CD4-positive, alpha-beta T cell treated with Interleukin-6 at 100 ng/mL for 8 hours (primary cell): ENCODE data around the gene ATP12A.

ENCODE experiments used
- DNase-seq: peaks from one replicate; pipeline ENCODE4 v3.0.0-alpha.2; 2020; ENCODE audit warnings: mixed read lengths, low spot score

ATP12A gene

GRCh38 chr13:24734950-24735349, 54.7 kb downstream of the ATP12A start:
- no peak for DNase-seq

GRCh38 chr13:24737042-24737441, 56.8 kb downstream of the ATP12A start:
- no peak for DNase-seq

GRCh38 chr13:24738366-24738847, 58.2 kb downstream of the ATP12A start:
- DNase-seq, result no peak

- DNase-seq, result no peak
Observed at GRCh38 chr13:24740014-24740890, 60.0 kb downstream of the ATP12A start.

- no peak for DNase-seq
Observed at GRCh38 chr13:24741016-24741662, 60.9 kb downstream of the ATP12A start.

GRCh38 chr13:24741791-24742190, 61.6 kb downstream of the ATP12A start:
- DNase-seq, result no peak

GRCh38 chr13:24742294-24742693, 62.1 kb downstream of the ATP12A start:
- no peak for DNase-seq

GRCh38 chr13:24742977-24743376, 62.8 kb downstream of the ATP12A start:
- DNase-seq, result no peak

- DNase-seq, result no peak
Observed at GRCh38 chr13:24744247-24744646, 64.0 kb downstream of the ATP12A start.

GRCh38 chr13:24745516-24745860, 65.3 kb downstream of the ATP12A start:
- no peak for DNase-seq

GRCh38 chr13:24745861-24746617, 65.8 kb downstream of the ATP12A start:
- DNase-seq, result no peak

GRCh38 chr13:24746618-24747247, 66.5 kb downstream of the ATP12A start:
- no peak for DNase-seq

- no peak for DNase-seq
Observed at GRCh38 chr13:24747248-24748060, 67.2 kb downstream of the ATP12A start.

GRCh38 chr13:24748061-24748400, 67.8 kb downstream of the ATP12A start:
- no peak for DNase-seq

- DNase-seq, result no peak
Observed at GRCh38 chr13:24759197-24759596, 79.0 kb downstream of the ATP12A start.
